GM21526 (cell line): ENCODE measurements around the gene PDE8A.

Experiments
- ATAC-seq: cut with Tn5 transposase; IDR thresholded peaks from one replicate; pipeline ENCODE4 v1.9.1; 2021; ENCODE audit warnings: moderate library complexity; ENCODE audit not compliant: unreplicated experiment, low FRiP score

Gene PDE8A

GRCh38 chr15:85029221-85029620 is 47.6 kb downstream of the PDE8A start:
- no peak for ATAC-seq

GRCh38 chr15:85030301-85030929 is 48.8 kb downstream of the PDE8A start:
- no peak for ATAC-seq

DNA sequence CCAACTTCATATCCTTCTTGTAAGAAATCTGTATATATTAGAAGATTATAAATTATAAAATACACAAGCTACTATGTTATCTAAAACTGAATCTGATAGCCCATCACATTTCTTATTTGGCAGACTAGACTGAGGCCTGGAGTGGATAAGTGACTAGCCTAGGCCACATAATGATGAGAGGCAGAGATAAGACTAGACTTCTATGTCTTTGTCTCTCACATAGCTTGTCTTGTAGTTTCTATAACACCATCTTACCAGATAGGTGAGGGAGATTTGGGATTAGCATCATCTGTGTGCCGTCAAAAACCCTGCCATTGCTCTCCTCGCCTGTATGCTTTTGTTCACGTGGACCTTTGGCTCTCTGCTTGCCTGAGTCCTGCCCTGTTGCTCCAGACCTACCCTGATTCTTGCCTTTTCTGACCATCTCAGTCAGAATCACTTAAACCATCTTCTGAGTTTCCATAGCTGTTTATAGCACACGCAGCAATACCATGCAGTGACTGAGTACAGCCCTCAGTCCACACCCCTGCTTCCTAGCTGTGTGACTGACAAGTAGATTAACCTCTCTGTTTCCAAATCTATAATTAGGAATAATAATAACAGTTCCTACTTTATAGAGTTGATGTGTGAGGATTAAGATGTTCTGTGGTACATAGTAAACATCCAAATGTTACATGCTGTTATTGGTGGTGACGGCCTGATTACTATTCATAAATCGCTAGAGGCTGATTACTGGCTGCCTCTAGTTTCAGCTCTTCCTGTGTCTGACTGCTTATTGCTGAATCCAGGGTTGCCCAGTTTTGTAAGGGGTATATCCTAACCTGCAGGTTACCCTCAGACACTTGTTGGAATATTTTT is 49.7 kb downstream of the PDE8A start:
- no peak for ATAC-seq

DNA sequence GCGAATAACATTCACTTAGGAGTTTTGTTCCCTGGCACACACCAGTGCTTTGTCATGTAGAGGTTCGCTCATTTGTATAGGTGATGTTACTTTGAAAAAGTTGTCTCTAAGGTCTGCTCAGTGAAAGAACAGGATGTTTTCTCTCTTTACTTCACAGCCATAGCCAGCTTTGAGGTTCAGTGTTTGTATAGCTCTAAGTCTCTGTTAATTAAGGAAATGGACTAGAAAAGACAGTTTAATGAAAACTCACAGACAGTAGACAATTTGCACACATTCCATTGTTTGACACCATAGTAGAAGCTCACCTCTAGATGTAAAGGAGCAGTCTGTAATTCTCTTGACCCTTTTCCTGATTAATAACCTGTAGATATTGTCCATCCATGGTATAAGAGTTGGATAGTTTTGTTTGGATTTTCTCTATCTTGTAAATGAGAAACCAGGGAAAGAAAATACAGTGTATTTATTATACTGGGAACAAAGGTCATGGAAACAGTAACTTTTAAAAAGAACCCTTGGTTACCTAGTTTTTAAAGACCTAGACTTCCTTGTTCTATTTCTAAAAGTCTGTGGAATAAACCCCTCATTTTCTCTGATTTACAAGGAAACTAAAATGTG is 50.4 kb downstream of the PDE8A start:
- ATAC-seq, result no peak

GRCh38 chr15:85033148-85033547 is 51.5 kb downstream of the PDE8A start:
- ATAC-seq, result no peak

- ATAC-seq, result no peak
These were observed 52.6 kb downstream of the PDE8A start for GRCh38 chr15:85034276-85034675.

DNA sequence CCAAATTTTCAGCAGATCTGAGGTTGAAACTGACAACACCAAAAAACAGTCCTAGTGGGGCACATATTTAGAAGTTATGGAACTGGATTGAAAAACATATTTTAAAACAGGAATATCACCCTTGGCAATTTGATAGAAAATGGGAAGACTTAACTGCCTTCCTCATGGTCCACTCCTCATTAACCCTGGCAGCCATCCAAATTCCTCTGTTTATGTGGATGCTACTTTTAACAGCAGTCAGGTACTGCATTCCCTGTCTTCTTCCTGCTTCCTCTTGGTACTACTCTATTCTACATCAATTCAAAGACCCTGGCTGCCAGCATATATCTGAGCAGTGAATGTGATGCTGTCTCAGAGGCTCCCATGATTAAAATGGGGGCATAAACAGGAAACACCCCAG is 54.3 kb downstream of the PDE8A start:
- ATAC-seq, result no peak

DNA sequence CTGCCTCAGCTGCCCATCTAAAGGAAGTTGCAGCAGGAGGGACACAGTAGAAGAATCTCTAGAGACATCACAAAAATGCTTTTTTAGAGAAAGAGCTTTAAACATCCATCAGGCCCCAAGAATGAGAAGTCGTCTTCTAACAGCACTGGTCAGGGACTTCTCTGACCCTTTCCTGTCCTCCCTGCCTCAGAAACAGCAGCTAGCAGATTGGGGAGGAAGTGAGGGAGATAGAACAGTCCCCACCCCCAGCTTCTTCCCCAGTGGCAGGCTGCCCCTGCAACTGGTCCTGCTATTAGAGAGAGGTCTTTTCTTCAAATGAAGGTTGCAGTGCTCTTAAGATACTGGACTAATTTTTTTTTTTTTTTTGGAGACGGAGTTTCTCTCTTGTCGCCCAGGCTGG is 55.1 kb downstream of the PDE8A start:
- no peak for ATAC-seq

DNA sequence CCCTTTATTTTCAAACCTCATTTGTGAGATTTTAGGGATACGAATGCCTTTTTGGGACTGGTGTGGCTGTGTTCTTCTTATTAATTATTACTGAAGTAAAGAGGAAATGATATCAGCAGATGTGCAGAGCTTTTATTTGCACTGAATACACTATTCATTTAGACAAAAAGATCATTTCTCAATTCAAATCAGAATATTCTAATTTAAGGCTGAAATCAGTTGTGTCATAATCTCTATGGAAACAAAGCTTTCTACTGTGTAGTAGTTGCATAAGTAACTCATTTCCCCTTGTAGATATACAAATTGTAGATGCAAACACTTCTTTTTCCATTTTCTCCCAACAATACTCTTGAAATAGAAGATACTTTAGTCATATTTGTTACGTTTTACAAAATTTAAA is 56.0 kb downstream of the PDE8A start:
- no peak for ATAC-seq

GRCh38 chr15:85041230-85041629 is 59.6 kb downstream of the PDE8A start:
- ATAC-seq, result no peak

GRCh38 chr15:85044251-85044853 is 62.7 kb downstream of the PDE8A start:
- no peak for ATAC-seq

DNA sequence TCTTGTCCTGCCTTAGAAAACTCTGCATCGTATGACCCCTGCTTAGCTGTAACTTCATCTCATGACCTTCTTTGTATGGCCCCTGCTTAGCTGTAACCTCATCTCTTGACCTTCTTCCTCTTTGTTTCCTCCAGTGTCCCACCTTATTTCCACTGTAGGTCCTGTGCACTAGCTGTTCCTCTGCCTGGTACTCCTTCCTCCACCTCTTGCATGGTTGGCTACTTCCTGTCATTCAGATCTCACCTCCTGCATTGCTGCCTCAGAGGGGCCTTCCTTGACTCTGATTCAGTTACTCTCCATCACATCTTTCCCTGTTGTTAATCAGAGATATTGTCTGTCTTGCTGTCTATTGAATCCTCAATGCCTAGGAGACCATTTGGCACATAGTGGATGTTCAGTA is 63.2 kb downstream of the PDE8A start:
- no peak for ATAC-seq

GRCh38 chr15:85045615-85046014 is 64.0 kb downstream of the PDE8A start:
- no peak for ATAC-seq

DNA sequence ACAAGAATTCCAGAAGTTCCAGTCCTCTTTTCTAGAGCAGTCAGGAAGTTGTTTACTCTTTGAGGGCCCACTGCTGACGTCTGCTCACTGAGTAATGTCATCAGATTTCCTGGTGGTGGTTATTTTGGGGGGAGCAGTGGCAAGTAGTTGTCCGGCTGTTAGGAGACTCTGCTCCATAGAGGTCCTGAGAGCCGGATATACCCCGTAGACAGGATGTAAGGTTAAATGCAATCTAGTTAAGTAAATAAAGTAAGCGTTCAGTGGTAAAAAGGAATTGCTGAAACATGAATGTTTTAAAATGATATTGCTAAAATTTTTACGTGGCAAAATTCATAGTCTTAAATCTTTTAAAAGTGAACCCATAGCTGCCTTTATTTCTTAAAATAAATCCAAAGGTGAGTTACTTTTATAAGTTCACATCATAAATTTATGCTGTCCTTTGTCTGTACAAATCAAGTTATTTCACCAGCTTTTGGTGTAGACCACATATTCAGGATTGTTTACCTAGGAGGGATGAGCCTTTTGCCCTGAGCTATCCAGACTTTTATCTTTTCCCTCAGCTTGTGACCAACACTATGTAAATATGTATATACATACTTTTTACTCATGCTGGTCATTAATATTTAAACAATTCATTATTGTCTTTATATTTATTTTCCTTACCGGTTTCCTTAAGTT is 65.8 kb downstream of the PDE8A start:
- ATAC-seq, result no peak

DNA sequence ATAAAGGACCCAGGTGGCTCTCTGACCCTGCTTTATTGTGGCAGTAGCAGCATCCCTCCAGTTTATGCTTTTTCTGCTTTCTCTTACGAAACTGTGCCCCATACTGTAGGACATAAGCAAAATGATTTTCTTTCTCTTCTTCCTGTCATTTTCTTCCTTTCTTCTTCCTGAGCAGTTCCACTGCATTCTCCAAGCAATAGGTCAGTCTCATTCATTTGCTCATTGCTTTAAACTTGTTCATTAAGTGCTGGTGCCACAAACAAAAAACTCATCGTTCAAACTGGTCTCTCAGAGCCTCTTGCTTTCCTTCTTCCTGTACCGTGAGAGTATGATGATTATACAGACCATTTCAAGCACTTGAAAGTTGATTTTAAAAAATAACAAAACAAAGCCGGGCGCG is 66.8 kb downstream of the PDE8A start:
- no peak for ATAC-seq

- no peak for ATAC-seq
These were observed 68.1 kb downstream of the PDE8A start for GRCh38 chr15:85049805-85050204.

- ATAC-seq, result no peak
These were observed 78.1 kb downstream of the PDE8A start for GRCh38 chr15:85059734-85060133.

GRCh38 chr15:85062560-85062959 is 80.9 kb downstream of the PDE8A start:
- ATAC-seq, result no peak

DNA sequence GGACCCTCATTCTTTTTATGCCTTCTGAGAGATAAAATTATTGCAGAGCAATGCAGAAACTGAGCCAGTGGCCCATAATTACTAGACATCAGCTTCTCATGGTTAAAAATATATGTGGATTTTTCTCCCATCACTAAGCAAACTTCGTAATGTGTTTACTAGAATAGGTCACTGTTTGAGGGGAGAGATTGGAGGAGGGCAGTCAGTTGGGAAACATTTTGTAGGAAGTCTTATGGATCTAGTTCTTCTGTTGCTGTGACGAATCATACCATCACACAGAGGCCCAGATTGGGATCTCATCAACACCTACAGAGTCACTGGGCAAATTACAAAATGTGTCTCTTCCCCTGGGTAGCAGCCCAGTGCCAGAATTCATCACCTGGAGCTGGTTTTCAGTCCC is 81.4 kb downstream of the PDE8A start:
- ATAC-seq, result no peak

- no peak for ATAC-seq
These were observed 81.9 kb downstream of the PDE8A start for GRCh38 chr15:85063522-85064079.
